ENCODE measurements around the gene HHAT.

The HHAT gene

GRCh38 chr1:210711825-210712612 is 383.3 kb downstream of the HHAT start:
- DNase-seq (ENCODE audit: low spot score) = no peak

DNA sequence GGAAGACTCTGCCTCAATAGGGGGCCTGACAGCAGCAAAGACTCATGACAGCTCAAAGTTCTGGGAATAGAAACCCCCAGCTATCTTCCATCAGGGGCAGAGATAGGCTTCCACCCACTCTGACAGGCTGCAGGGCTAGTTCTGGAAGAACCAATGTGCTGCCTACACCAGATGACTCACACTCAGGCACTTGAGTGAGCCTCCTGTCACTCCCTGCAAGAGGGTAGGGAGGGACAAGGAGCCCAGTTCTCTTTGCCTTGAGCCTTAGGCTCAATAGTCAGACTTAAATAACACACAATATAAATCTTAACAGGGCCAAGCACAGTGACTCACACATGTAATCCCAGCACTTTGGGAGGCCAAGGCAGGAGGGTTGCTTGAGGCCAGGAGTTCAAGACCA is 386.4 kb downstream of the HHAT start:
- DNase-seq (ENCODE audit: low spot score) = no peak

DNA sequence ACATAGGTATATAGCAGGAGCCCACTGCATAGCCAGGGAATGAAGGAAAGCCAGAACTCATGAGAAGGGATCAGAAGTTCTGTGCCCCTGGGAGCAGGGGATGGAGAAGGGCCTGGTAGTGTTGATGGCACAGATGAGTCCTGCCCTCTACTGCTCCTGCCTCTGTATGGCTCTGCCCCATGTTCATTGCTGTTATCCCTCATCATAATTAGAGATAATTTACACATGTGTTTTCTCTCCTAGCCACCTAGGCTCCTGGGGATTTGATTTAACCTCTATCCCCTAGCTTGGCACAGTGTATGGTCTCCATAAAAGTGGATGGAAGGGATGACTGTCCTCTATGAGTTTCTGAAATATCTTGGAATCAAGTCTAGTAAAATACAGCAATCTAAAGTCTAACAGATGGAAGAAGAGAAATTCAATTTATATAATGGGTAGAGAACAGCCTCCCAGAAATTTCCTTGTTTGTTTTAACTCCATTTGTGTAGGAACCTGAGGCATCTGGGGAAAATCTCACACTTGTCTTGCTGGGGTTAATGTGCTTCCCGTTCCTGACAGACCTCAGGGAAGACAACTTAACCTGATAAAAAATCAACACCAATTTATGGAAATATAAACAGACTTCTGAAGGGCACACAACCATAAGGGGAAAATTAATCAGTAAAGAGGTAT is 393.8 kb downstream of the HHAT start:
- DNase-seq (ENCODE audit: low spot score) = no peak

- no peak for DNase-seq (ENCODE audit: low spot score)
Measured at GRCh38 chr1:210723646-210724045, 394.9 kb downstream of the HHAT start.

- no peak for DNase-seq (ENCODE audit: low spot score)
Measured at GRCh38 chr1:210724768-210725167, 396.1 kb downstream of the HHAT start.
